ENCODE measurements around the gene NCOA3.

The NCOA3 gene

DNA sequence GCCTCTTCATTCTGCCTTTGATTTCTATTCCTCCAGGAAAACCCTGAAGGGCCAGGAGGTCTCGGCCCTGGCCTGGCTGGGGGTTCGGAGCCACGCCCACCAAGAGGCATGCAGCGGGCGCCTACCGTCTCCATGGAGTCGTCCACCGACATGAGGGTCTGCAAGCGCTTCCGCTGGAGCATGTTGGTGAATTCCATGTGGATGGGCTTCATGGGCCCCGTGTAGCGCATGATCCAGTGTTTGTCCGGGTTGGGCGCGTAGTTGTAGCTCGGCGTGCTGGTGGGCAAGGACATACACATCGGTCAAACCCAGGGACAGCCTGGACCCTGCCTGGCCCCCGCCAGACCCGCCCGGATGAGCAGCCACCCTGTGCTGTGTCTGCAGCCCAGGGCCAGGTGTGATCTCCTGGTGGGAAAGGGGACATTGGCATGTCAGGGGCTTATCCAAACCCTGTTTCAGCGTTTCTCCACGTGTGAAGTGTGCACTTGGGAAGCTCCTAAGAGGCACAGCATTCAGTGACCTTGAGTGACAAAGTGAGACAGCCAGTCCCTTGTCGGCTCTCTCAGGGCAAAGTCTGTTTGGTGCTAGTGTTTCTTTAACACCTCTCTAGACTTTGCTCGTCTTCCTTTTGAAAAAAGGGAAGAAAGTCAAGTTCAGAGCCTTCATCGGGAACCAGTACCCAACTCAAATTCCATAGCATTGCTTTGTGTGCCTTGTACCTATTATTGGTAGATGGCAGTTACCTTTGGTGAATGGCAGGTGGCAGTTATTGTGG is 182.8 kb downstream of the NCOA3 start:
- no peak for DNase-seq

DNA sequence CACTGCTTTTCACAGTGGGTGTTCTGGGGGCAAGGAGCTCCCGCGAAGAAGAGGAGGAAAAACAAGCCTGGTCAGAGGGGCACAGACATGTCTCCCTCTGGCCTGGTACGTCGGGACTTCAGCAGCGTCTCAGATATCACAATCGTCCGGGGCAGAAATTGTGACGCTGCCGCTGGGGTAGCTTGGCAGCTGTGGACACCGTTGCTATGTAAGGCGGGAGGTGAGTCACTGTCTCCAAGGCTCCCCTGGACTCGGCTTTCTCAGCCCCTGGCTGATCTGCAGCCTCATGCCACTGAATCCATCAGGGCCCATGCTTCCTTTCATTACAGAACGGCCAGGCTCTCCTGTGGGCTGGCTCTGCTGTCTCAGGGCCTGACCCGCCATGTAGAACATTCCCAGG is 184.9 kb downstream of the NCOA3 start:
- DNase-seq, result no peak

GRCh38 chr20:47687095-47687987 is 185.7 kb downstream of the NCOA3 start:
- no peak for DNase-seq

DNA sequence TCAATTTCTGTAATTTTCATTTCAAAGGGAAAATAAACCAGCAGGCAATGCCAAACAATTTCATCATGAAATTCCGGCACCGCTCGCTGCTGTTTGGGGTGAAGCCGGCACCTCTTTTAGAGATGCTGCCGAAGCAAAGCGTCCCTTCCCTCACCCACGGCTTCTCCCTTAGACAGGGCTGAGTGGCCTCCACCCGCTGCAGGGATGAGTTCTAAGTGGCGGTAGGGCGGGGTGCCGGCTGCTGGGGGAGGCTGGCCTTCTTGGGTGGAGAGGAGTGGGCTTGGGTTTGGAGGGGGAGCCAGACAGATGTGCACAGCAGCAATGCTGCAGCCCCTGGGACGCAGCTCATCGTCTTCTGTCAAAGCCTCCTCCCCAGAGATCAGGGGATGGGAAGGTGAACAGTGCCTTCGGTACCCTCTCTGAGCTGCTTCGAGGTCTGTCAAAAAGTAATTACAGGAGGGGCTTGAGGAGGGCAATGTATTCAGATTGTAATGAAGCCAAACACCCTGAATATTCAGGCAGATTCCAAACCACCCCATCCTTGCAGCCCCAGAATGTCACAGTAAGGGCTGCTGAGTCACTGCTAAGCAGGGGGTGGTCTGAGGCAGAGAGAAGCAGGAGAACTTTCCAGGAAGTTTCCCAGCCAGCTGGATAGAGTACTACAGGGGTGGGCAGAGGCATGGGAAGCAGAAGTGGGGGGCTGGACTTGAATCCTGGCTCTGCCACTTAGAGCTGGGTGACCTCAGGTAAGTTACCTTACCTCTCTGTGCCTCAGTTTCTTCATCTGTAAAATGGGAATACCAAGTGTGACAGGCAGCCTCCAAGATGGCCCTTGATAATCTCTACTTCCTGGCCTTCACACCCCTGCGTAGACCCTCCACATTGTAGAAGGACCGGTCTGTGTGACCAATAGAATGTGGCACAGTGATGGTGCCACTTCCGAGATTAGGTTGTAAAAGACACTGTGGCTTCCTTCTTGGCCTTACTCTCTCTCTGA is 187.0 kb downstream of the NCOA3 start:
- DNase-seq, result no peak

GRCh38 chr20:47689731-47690130 is 188.0 kb downstream of the NCOA3 start:
- no peak for DNase-seq

GRCh38 chr20:47691625-47692024 is 189.9 kb downstream of the NCOA3 start:
- DNase-seq, result peak; percentile 25 to 37

DNA sequence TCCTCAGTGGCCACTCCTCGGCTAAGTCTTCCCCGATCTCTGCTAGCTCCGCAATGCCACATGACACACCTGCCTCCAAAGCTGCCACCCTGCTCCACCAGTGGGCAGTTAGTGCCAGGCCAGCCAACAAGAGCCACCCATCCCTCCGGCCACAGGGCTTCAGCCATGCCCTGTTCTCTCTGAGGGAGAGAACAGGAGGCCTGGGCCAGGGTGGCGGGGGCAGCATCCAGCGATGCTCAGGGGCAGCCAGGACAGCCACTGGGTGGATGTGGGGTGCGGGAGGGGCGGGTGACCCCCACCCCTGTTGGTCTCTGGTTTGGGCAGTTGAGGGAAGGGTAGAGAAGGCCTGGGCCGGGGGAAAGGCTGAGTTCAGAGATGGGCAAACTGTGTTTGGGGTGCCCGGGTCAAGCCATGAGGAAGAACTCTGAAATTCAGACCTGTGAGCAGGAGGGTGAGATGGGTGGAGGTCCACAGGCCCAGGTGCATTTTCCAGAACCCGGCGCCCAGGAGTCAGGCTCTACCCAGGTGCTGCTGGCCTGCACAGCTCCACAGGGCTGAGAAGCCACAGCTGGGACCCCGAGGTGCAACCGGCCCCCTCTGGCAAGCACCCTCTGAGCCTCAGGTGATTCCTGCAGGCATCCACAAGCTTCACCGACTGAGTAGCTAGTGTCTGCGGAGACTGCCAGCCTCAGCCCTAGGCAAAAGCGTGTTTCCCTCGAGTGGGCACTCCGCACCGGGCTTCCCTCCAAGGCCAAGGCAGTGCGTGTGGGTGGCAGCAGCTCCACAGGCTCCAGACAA is 192.5 kb downstream of the NCOA3 start:
- DNase-seq, result no peak

DNA sequence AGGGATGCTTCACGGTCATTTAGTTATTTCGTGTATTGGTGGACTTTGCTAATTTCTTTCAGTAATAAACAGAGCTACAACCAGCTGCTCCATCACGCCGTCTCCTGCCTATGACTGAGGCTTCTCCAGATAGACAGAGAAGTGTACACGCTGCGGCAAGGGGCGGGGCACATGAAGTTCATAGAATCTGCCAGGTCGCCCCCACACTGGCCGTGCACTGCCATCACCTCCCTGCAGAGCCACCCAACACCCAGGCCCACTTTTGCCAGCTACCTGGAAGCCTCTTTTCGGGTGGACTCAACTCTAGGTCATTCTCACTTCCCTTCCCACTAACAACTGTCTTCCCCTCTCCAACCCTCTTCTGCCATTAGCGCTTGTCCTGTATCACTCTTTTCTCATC is 195.2 kb downstream of the NCOA3 start:
- no peak for DNase-seq

DNA sequence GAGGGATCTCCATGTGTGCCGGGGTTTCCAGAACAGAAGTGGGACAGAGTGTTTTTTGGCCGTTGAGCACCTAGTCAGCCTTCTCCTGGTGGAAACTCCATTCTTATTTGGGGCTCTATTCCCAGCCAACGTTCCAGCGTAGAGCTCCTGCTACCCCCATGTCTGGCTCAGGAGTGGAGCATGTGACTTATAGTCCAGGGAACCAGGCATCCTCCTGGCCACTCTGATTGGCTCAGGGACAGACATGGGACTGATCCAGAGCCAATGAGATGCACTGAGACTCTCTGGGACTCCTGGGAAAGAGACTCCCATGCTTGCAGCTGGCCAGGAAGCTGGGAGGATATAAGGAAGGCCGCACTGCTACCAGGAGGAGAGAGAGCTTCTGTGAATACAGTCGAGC is 196.5 kb downstream of the NCOA3 start:
- DNase-seq, result no peak

- DNase-seq, result no peak
Observed at GRCh38 chr20:47699818-47700217, 198.1 kb downstream of the NCOA3 start.

- no peak for DNase-seq
Observed at GRCh38 chr20:47700327-47700726, 198.6 kb downstream of the NCOA3 start.

DNA sequence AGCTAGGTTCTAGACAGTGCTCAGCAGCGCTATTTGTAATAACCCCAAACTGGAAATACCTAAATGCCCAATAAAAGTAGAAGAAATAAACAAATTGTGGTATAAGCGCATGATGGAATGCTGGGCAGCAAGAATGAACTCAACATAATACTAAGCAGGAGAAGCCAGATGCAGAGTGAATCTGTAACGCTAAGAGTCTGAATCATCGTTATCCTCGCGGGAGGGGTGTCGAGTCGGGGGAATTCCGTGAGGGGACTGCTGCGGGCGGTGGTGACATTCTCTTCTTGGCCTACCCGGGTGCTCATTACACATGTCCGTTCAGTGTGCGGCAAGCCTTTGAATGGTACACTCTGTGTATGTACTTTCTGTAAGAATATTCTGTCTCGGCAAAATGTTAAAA is 199.9 kb downstream of the NCOA3 start:
- no peak for DNase-seq

DNA sequence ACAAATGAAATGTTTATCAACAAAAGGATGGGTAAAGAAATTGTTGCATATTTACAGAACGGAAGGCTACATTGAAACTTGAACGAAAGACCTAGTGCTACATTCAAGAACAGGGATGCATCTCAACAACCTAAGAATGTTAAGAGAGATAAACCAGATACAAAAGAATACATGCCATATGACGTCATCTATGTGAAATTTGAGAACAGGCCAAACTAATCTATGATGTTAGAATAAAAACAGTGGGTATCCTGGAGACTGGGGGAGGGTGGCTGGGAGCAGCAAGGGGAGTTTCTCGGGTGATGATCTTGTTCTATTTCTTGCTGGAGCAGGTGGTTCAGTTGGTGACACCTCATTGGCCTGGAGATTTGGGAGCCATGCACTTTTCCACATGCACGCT is 202.1 kb downstream of the NCOA3 start:
- no peak for DNase-seq

DNA sequence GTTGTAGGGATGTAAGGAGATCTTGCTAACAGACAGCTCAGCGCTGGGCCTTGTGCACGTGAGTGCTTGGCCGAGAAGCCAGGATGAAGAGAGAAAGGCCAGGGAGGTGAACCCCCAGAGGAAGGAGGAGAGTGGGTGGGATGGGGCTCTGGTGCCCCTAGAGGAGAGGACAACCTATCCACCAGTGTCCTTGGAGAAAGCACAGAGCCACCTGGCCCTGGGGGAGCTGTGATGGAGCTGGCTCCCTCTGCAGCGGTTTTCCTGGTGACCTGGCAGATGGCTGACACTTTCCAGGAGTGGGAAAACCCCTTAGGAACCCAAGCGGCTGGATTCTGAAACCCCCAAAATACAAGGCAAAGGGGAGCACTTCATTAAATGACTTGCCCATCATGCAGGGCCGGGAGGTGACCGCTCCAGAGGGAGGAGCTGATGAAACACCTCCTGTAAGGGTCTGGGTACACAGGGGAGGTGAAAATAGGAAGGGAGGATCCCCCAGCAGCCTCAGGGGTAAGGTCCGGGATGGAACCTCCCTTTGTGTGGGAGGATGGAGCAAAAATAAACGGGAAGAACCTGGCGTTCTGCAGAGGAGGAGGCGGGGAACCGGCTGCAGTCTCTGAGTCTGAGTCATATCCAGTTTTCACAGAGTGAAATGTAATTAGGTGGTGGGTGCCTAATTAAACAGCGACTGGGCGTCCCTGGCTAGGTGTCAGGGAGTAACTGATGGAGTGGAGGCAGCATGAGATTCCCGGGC is 203.2 kb downstream of the NCOA3 start:
- peak; percentile 34 to 64 for DNase-seq

DNA sequence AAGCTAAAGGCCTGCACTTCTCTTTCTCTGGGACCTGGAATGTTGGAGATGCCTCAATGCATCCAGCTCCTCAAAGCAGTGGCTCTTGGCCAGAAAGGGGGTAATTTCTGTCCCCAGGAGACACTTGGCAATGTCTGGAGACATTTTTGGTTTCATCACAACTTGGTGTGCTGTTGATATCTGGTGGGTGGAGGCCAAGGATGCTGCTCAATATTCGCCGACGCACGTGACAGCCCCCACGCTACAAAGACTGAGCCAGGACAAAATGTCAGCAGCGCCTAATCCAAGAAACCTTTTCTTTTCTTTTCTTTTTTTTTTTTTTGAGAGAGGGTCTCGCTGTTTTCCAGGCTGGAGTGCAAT is 203.8 kb downstream of the NCOA3 start:
- no peak for DNase-seq

DNA sequence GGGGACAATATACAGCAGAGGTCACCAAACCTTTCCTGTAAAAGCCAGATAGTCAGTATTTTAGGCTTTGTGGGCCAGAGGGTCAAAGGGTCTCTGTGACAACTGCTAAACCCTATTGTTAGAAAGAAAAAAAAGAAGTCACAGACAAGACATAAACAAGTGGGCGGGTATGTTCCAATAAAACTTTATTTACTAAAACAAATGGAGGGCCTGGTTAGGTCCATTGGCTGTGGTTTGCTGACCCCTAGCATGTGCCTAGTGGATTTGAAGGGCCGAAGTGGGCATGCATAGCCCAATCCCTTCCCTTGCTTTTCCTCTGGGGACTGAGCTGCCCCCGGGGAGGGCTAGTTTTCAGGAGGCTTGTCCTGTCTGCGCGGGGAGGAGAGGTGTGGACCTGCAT is 204.7 kb downstream of the NCOA3 start:
- DNase-seq, result no peak

Data from inflammatory macrophage treated with lipopolysaccharide for 1 hour (primary cell).